GM10248 (cell line): ENCODE measurements around the gene ATP6V0A4.

Source experiments
- CTCF ChIA-PET: fragments of 300-600 bp; sonication (Branson Sonifier 250); formaldehyde crosslinking; extraction: SDS; loops from one replicate; lab custom pipeline; 2021; ENCODE audit warnings: antibody characterized with exemption; lab: Yijun Ruan, JAX
- POLR2A ChIA-PET: fragments of 350-650 bp; sonication (Branson Sonifier 250); formaldehyde crosslinking; extraction: SDS; loops from one replicate; lab custom pipeline; 2020; ENCODE audit warnings: antibody characterized with exemption; lab: Yijun Ruan, JAX
- DNase-seq: peaks from one replicate; pipeline ENCODE4 v3.0.0; 2012; ENCODE audit errors: extremely low spot score
- TF ChIP-seq, protein P1 (sequence below): IDR thresholded peaks from 2 replicates; pipeline ENCODE4 v1.5.1; 2012; ENCODE audit warnings: mild to moderate bottlenecking, low read depth; ENCODE audit errors: extremely low read depth, missing control alignments, control extremely low read depth

ATP6V0A4 gene

GRCh38 chr7:138797715-138798320 is at the start of gene ATP6V0A4, which contains the start of gene TMEM213:
TSS of gene ATP6V0A4 (minus strand) at chr7:138798196. CDS start at chr7:138771247, 26,949 bp downstream.
TSS of gene TMEM213 (plus strand) at chr7:138797994. CDS start at chr7:138798105, 111 bp downstream.
- CTCF ChIA-PET = no interaction called here
- TF ChIP-seq, protein P1, sequence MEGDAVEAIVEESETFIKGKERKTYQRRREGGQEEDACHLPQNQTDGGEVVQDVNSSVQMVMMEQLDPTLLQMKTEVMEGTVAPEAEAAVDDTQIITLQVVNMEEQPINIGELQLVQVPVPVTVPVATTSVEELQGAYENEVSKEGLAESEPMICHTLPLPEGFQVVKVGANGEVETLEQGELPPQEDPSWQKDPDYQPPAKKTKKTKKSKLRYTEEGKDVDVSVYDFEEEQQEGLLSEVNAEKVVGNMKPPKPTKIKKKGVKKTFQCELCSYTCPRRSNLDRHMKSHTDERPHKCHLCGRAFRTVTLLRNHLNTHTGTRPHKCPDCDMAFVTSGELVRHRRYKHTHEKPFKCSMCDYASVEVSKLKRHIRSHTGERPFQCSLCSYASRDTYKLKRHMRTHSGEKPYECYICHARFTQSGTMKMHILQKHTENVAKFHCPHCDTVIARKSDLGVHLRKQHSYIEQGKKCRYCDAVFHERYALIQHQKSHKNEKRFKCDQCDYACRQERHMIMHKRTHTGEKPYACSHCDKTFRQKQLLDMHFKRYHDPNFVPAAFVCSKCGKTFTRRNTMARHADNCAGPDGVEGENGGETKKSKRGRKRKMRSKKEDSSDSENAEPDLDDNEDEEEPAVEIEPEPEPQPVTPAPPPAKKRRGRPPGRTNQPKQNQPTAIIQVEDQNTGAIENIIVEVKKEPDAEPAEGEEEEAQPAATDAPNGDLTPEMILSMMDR = no peak
- POLR2A ChIA-PET = no interaction called here
- no peak for DNase-seq

GRCh38 chr7:138845711-138846110 is 47.7 kb upstream of the ATP6V0A4 start:
- POLR2A ChIA-PET = no interaction called here
- CTCF ChIA-PET = no interaction called here
- DNase-seq = no peak
- TF ChIP-seq, protein P1 = no peak

DNA sequence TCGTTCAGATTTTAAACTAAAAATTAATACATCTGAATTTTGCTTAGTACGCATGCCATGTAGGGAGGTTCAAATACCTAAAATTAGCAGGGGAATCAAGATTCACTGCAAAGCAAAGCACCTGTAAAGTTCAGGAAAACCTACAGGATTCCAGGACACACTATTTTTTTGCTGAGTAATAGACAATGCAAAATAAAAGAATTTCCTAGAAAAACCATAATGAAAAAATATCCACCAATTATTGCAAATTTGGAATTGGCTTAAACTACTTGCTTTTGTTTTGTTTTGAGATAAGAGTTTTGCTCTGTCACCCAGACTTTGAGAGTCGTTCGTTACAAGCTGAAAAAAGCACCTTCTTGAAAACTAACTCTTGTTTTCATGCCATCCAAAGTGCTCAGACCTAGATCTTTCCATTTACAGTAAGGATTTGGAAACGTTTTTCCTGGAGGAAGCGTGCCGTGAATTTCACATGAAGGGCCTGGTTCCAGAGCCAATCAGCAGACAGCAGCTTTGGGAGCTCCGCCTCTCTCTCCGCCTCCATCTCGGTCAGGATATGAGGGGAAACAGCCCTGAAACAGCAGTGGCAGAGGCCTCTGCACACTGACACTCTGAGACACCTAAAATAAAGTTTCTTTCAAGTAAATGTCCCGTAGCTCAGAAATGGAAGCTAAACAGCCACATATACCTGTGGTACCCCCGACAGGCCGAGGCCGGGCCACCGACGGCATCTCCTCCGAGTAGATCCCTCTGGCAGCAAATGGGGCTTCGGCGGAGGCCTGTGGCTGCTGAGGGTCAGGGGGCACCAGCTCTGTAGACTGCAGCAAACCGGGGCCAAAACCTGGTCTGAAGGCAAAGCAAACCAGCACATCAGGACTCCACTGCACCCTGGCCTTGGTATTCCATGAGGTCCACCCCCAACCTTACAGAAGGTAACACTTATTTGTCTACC is 45.9 kb upstream of the ATP6V0A4 start:
- no peak for DNase-seq
- POLR2A ChIA-PET = no interaction called here
- CTCF ChIA-PET = interaction anchor here (1.2 kb wide), 1 partner anchor 8 kb away, joined by 5 read pairs; no protein-coding TSS in a partner anchor
- TF ChIP-seq, protein P1 = no peak

- POLR2A ChIA-PET = no interaction called here
- CTCF ChIA-PET = interaction anchor here (0.8 to 1.2 kb wide), 2 partner anchors 10 to 28 kb away, joined by 3 to 5 read pairs; no protein-coding TSS in a partner anchor
- TF ChIP-seq, protein P1 = no peak
- DNase-seq = no peak
Observed at GRCh38 chr7:138842111-138842510, 44.1 kb upstream of the ATP6V0A4 start.

- ChIA-PET CTCF (no interaction called here), POLR2A (no interaction called here)
- TF ChIP-seq, protein P1 = no peak
- no peak for DNase-seq
Observed at GRCh38 chr7:138838166-138838565, 40.2 kb upstream of the ATP6V0A4 start.

- TF ChIP-seq, protein P1 = no peak
- ChIA-PET POLR2A (no interaction called here), CTCF (no interaction called here)
- DNase-seq = no peak
Observed at GRCh38 chr7:138837627-138838026, 39.6 kb upstream of the ATP6V0A4 start.
